T-helper 22 cell (primary cell): Measurements from ENCODE around the gene MPP2.
"Not testable (repeated sequence)": the region's sequence is repeated elsewhere in the genome, so short reads cannot be mapped to it uniquely, and the experiment has no call there.

Source experiments
- DNase-seq: peaks from one replicate; pipeline ENCODE4 v3.0.0-alpha.2; 2020; ENCODE audit warnings: low read depth

Gene MPP2

GRCh38 chr17:43907425-43907981, at the start of gene MPP2:
MPP2 (minus strand) TSS chr17:43907536; CDS start chr17:43904460, 3,076 bp downstream.
- peak; percentile 38 for DNase-seq

GRCh38 chr17:43956222-43956621, 48.9 kb upstream of the MPP2 start:
- no peak for DNase-seq

- no peak for DNase-seq
These were observed 46.4 kb upstream of the MPP2 start, which contains the start of gene PYY for GRCh38 chr17:43953746-43954145. PYY (minus strand) TSS chr17:43953940; CDS start chr17:43953483, 457 bp downstream.

GRCh38 chr17:43952724-43953666, 45.7 kb upstream of the MPP2 start:
- no peak for DNase-seq

- DNase-seq: no peak
These were observed 45.0 kb upstream of the MPP2 start for GRCh38 chr17:43952351-43952723.

- no peak for DNase-seq
These were observed 44.4 kb upstream of the MPP2 start for GRCh38 chr17:43951750-43952149.

- DNase-seq: no peak
These were observed 43.2 kb upstream of the MPP2 start for GRCh38 chr17:43950554-43950953.

GRCh38 chr17:43949781-43950180, 42.4 kb upstream of the MPP2 start:
- no peak for DNase-seq

- no peak for DNase-seq
These were observed 39.4 kb upstream of the MPP2 start for GRCh38 chr17:43946781-43947180.

GRCh38 chr17:43945074-43945829, 37.9 kb upstream of the MPP2 start:
- DNase-seq: no peak

- no peak for DNase-seq
These were observed 34.8 kb upstream of the MPP2 start, which contains the start of gene PPY for GRCh38 chr17:43942051-43942685. PPY (minus strand) TSS chr17:43942476; CDS start chr17:43941654, 822 bp downstream.

- no peak for DNase-seq
These were observed 33.3 kb upstream of the MPP2 start for GRCh38 chr17:43940630-43941029.

GRCh38 chr17:43939886-43940285, 32.5 kb upstream of the MPP2 start:
- DNase-seq: no peak

- DNase-seq: not testable (repeated sequence)
These were observed 32.1 kb upstream of the MPP2 start for GRCh38 chr17:43939452-43939851.

- no peak for DNase-seq
These were observed 31.5 kb upstream of the MPP2 start for GRCh38 chr17:43938838-43939182.

- DNase-seq: no peak
These were observed 29.1 kb upstream of the MPP2 start for GRCh38 chr17:43936434-43936833.

GRCh38 chr17:43935926-43936261, 28.6 kb upstream of the MPP2 start:
- no peak for DNase-seq

GRCh38 chr17:43935204-43935925, 28.0 kb upstream of the MPP2 start:
- no peak for DNase-seq

- no peak for DNase-seq
These were observed 25.6 kb upstream of the MPP2 start for GRCh38 chr17:43932923-43933322.

- no peak for DNase-seq
These were observed 25.0 kb upstream of the MPP2 start for GRCh38 chr17:43932357-43932756.

- DNase-seq: no peak
These were observed 23.8 kb upstream of the MPP2 start for GRCh38 chr17:43931062-43931571.
